Activated CD4-positive, alpha-beta memory T cell treated with anti-CD3 and anti-CD28 coated beads, Interleukin-2, amount 10 ng/mL, durations not matched to agents 7 days and 5 days (primary cell): ENCODE measurements around the gene CNTN4. TPM values are rescaled to one million over a fixed set of nuclear protein-coding genes. Genes with fewer than 3 reads are reported as not detected.

Source experiments
- CTCF ChIA-PET: fragments of 350-600 bp; sonication (Branson Sonifier 250); formaldehyde crosslinking; loops from one replicate; lab custom pipeline; 2021; ENCODE audit warnings: antibody characterized with exemption, inconsistent platforms; lab: Charles Lee
- POLR2A ChIA-PET: fragments of 350-600 bp; sonication (Branson Sonifier 250); formaldehyde crosslinking; loops from one replicate; lab custom pipeline; 2021; ENCODE audit warnings: antibody characterized with exemption; lab: Charles Lee
- DNase-seq: peaks from one replicate; pipeline ENCODE4 v3.0.0-alpha.2; 2020
- H3K27ac Mint-ChIP-seq: one replicate; pipeline ENCODE4 v1.8.0; 2021; ENCODE audit warnings: mild to moderate bottlenecking, mixed read lengths
- H3K27me3 Mint-ChIP-seq: one replicate; pipeline ENCODE4 v1.8.0; 2021; ENCODE audit warnings: mixed read lengths
- H3K36me3 Mint-ChIP-seq: one replicate; pipeline ENCODE4 v1.8.0; 2021; ENCODE audit warnings: low read depth, mixed read lengths
- H3K4me1 Mint-ChIP-seq: one replicate; pipeline ENCODE4 v1.8.0; 2021; ENCODE audit warnings: mixed read lengths
- H3K4me3 Mint-ChIP-seq: one replicate; pipeline ENCODE4 v1.8.0; 2021; ENCODE audit warnings: mild to moderate bottlenecking, mixed read lengths
- H3K9me3 Mint-ChIP-seq: one replicate; pipeline ENCODE4 v1.8.0; 2021; ENCODE audit warnings: mixed read lengths
- total RNA-seq, 2 experiments: library from RNA; stranded (reverse); gene quantifications; one replicate each; pipeline ENCODE4 v1.2.3, GENCODE V29; 2021

Gene CNTN4
- total RNA-seq, 2 experiments from 2014 or later = not detected

GRCh38 chr3:2643606-2644005 lies 544.9 kb downstream of the CNTN4 start:
- ChIA-PET CTCF (no interaction called here), POLR2A (no interaction called here)
- no peaks in the 10 kb centered on the region for H3K4me1 Mint-ChIP-seq
- H3K36me3 Mint-ChIP-seq = no peaks in the 10 kb centered on the region
- no peak overlapping the region for H3K27ac Mint-ChIP-seq
- no peak overlapping the region for H3K4me3 Mint-ChIP-seq
- no peak for DNase-seq
- no peaks in the 10 kb centered on the region for H3K27me3 Mint-ChIP-seq
- H3K9me3 Mint-ChIP-seq = no peaks in the 10 kb centered on the region

GRCh38 chr3:2645001-2645400 lies 546.3 kb downstream of the CNTN4 start:
- Mint-ChIP-seq H3K4me3 (no peak overlapping the region), H3K27me3 (no peaks in the 10 kb centered on the region), H3K27ac (no peak overlapping the region), H3K9me3 (no peaks in the 10 kb centered on the region), H3K36me3 (no peaks in the 10 kb centered on the region), H3K4me1 (no peaks in the 10 kb centered on the region)
- ChIA-PET CTCF (no interaction called here), POLR2A (no interaction called here)
- no peak for DNase-seq

- H3K4me3 Mint-ChIP-seq = no peak overlapping the region
- no peaks in the 10 kb centered on the region for H3K36me3 Mint-ChIP-seq
Observed at GRCh38 chr3:2650746-2651145, 552.1 kb downstream of the CNTN4 start.

DNA sequence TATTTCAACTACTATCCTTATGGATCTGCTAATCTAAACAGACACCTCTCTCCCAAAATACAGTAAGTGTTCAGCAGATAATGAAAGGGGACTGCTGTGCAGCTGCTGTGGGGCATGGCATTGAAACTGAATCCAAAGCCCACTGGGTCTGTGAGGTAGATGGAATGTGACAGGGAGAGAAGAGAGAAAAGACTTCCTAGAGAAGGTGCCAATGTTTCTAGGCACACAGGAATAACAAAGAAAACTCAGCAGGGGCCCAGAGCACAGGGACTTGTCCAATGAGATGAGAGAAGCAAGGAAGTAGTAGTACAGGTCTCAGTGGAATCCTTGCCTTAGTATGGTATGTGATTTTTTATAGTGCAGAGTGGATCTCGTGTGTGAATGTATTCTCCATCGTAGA lies 553.7 kb downstream of the CNTN4 start:
- Mint-ChIP-seq H3K27me3 (no peaks in the 10 kb centered on the region), H3K4me1 (no peaks in the 10 kb centered on the region), H3K27ac (no peak overlapping the region), H3K36me3 (no peaks in the 10 kb centered on the region), H3K9me3 (no peaks in the 10 kb centered on the region), H3K4me3 (no peak overlapping the region)
- ChIA-PET POLR2A (no interaction called here), CTCF (no interaction called here)
- DNase-seq = no peak

More at GRCh38 chr3:2650746-2651145, 552.1 kb downstream of the CNTN4 start:
- POLR2A ChIA-PET = no interaction called here
- Mint-ChIP-seq H3K9me3 (no peaks in the 10 kb centered on the region), H3K27ac (no peak overlapping the region), H3K27me3 (no peaks in the 10 kb centered on the region), H3K4me1 (no peaks in the 10 kb centered on the region)
- no peak for DNase-seq
- CTCF ChIA-PET = no interaction called here

DNA sequence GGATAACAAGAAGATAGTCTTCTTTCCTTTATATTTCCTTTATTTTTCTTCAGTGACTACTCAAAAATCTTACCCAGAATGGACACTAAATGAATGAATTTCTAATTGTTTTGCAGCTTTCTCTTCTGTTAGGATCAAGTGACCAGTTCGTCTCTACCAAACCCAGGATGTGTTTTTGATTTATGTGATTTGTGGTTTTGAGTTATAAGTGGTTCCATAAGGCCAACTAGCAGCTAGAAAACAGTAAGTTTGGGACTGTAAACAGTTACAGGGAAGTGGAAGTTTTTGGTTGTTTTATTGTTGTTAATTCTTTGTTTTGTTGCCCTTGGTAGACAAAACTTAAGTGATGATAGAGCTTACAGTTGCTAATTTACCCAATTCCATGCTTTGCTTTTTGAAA lies 555.0 kb downstream of the CNTN4 start:
- DNase-seq = no peak
- Mint-ChIP-seq H3K27ac (no peak overlapping the region), H3K27me3 (no peaks in the 10 kb centered on the region), H3K4me3 (no peak overlapping the region), H3K4me1 (no peaks in the 10 kb centered on the region), H3K36me3 (no peaks in the 10 kb centered on the region), H3K9me3 (no peaks in the 10 kb centered on the region)
- ChIA-PET POLR2A (no interaction called here), CTCF (no interaction called here)

GRCh38 chr3:2655229-2655701 lies 556.6 kb downstream of the CNTN4 start:
- Mint-ChIP-seq H3K27me3 (no peaks in the 10 kb centered on the region), H3K27ac (no peak overlapping the region), H3K9me3 (no peaks in the 10 kb centered on the region), H3K4me3 (no peak overlapping the region), H3K4me1 (no peaks in the 10 kb centered on the region), H3K36me3 (no peaks in the 10 kb centered on the region)
- ChIA-PET CTCF (no interaction called here), POLR2A (no interaction called here)
- DNase-seq = no peak

GRCh38 chr3:2656806-2657777 lies 558.4 kb downstream of the CNTN4 start:
- Mint-ChIP-seq H3K27ac (no peak overlapping the region), H3K9me3 (no peaks in the 10 kb centered on the region), H3K27me3 (no peaks in the 10 kb centered on the region), H3K4me3 (no peak overlapping the region), H3K36me3 (no peaks in the 10 kb centered on the region), H3K4me1 (no peaks in the 10 kb centered on the region)
- DNase-seq = no peak
- POLR2A ChIA-PET = no interaction called here
- CTCF ChIA-PET = no interaction called here

GRCh38 chr3:2657971-2658370 lies 559.3 kb downstream of the CNTN4 start:
- Mint-ChIP-seq H3K9me3 (no peaks in the 10 kb centered on the region), H3K4me3 (no peak overlapping the region), H3K4me1 (no peaks in the 10 kb centered on the region), H3K27me3 (no peaks in the 10 kb centered on the region), H3K36me3 (no peaks in the 10 kb centered on the region), H3K27ac (no peak overlapping the region)
- DNase-seq = no peak
- ChIA-PET CTCF (no interaction called here), POLR2A (no interaction called here)

DNA sequence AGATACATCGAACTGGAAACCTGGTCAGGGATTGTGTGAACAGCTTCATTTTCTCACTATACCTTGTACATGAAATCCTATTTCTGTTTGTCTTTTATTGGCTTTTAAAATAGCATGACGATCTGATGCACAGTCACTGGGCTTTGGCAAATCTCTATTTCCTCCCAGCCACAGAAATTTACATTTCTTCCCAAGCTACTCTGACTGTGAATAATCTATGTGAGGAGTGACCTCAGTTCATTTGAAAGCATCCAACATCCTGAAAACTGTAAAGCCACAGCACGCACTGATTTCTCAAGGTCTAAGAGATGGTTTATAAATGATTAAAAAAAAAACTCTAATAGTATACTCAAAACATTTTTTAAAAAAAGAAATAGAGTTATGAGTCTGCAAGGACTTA lies 561.2 kb downstream of the CNTN4 start:
- no peak overlapping the region for H3K4me3 Mint-ChIP-seq
- H3K27ac Mint-ChIP-seq = no peak overlapping the region
- no peak for DNase-seq
- no peaks in the 10 kb centered on the region for H3K9me3 Mint-ChIP-seq
- no peaks in the 10 kb centered on the region for H3K36me3 Mint-ChIP-seq
- CTCF ChIA-PET = no interaction called here
- no peaks in the 10 kb centered on the region for H3K4me1 Mint-ChIP-seq
- no peaks in the 10 kb centered on the region for H3K27me3 Mint-ChIP-seq
- POLR2A ChIA-PET = no interaction called here

DNA sequence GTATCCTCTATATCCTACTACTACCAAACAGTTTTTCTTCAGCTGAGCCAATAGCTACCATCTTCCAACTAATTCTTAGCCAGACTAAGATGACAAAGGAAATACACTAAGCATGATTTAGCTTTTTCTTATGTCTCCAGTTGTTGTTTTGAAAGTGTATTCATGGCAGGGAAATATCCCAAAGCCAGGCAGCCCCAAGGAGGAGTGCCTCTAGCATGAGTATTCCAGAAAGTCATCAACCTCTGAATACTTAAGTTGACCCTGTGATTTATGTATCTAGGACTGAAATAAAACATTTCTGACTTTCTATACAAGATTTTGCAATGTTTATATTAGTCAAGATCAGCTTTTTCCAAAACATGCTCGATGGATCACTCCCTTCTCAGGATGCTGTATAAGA lies 562.4 kb downstream of the CNTN4 start:
- POLR2A ChIA-PET = no interaction called here

GRCh38 chr3:2677501-2677900 lies 578.8 kb downstream of the CNTN4 start:
- no peak for DNase-seq
- ChIA-PET CTCF (no interaction called here), POLR2A (no interaction called here)
- no peak overlapping the region for H3K4me3 Mint-ChIP-seq
- no peak overlapping the region for H3K27ac Mint-ChIP-seq
- no peaks in the 10 kb centered on the region for H3K36me3 Mint-ChIP-seq
- no peaks in the 10 kb centered on the region for H3K27me3 Mint-ChIP-seq
- peaks cover under 1% of the 10 kb centered on the region for H3K9me3 Mint-ChIP-seq
- H3K4me1 Mint-ChIP-seq = no peaks in the 10 kb centered on the region

More for the DNA sequence above, 562.4 kb downstream of the CNTN4 start:
- CTCF ChIA-PET = no interaction called here
- no peaks in the 10 kb centered on the region for H3K27me3 Mint-ChIP-seq
- no peaks in the 10 kb centered on the region for H3K36me3 Mint-ChIP-seq
- no peaks in the 10 kb centered on the region for H3K9me3 Mint-ChIP-seq
- H3K4me1 Mint-ChIP-seq = no peaks in the 10 kb centered on the region
- H3K4me3 Mint-ChIP-seq = no peak overlapping the region
- DNase-seq = no peak
- no peak overlapping the region for H3K27ac Mint-ChIP-seq

- Mint-ChIP-seq H3K9me3 (no peaks in the 10 kb centered on the region), H3K4me1 (no peaks in the 10 kb centered on the region), H3K27ac (no peak overlapping the region), H3K27me3 (no peaks in the 10 kb centered on the region), H3K4me3 (no peak overlapping the region), H3K36me3 (no peaks in the 10 kb centered on the region)
- ChIA-PET CTCF (no interaction called here), POLR2A (no interaction called here)
- DNase-seq = no peak
Observed at GRCh38 chr3:2680236-2680635, 581.6 kb downstream of the CNTN4 start.

GRCh38 chr3:2684046-2684445 lies 585.4 kb downstream of the CNTN4 start:
- Mint-ChIP-seq H3K9me3 (no peaks in the 10 kb centered on the region), H3K27ac (no peak overlapping the region), H3K4me1 (no peaks in the 10 kb centered on the region), H3K4me3 (no peak overlapping the region), H3K27me3 (no peaks in the 10 kb centered on the region), H3K36me3 (no peaks in the 10 kb centered on the region)
- CTCF ChIA-PET = no interaction called here
- DNase-seq = no peak
- POLR2A ChIA-PET = no interaction called here
